Measurements from ENCODE around the gene MRPL23.

The MRPL23 gene

DNA sequence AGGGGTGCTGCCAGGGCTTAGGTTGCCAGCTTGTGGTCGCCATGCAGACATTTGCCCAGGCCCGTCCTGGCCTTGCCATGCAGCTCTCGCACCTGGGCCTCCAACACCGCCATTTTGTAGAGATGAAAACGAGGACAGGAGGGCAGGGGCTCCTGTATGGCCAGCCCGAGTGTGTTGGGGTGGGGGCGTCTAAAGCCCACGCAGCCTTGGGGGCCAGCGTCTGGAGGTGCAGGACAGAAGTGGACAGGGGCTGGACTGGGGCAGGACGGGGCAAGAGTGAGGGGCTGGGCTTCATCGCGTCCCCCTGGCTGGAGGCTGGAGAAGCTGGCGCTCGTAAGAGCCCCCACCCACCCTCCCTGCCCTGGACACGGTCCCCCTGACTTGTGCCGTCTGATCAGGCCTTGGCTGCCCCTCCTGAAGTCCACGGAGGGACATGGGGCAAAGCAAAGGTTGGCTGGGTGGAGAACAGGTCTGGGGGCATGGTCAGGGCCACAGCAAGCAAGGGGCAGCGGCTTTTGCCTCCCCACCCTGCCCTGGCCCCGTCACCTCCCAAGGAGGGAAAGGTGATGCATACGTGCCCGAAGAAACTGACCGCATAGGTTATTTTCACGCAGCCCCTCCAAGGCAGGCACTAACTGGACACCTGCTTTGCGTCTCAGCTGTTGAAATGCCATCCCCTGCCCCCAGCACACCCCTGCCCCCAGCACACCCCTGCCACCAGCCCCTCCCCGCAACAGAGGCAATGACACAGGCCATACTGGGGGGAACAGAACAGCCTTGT, 26.8 kb upstream of the MRPL23 start:
- Histone ChIP-seq H2AFZ (ENCODE audit: low read length) (no peak overlapping the region), H4K20me1 (ENCODE audit: insufficient read depth, low read length, poor library complexity, severe bottlenecking) (no peaks in the 10 kb centered on the region), H3K36me3 (ENCODE audit: insufficient read depth, low read length) (no peaks in the 10 kb centered on the region), H3K4me1 (ENCODE audit: insufficient read depth, low read length, poor library complexity, severe bottlenecking) (peaks cover 9% of the 10 kb centered on the region), H3K27me3 (ENCODE audit: insufficient read depth, low read length, poor library complexity, severe bottlenecking) (no peaks in the 10 kb centered on the region), H3K4me3 (ENCODE audit: low read length, poor library complexity, severe bottlenecking) (no peak overlapping the region), H3K79me2 (ENCODE audit: insufficient read depth, low read length) (no peaks in the 10 kb centered on the region), H3K9ac (ENCODE audit: low read depth, low read length, poor library complexity, severe bottlenecking) (no peak overlapping the region), H3K9me2 (replicated peaks; ENCODE audit: low read depth, low read length) (no peaks in the 10 kb centered on the region), H3F3A (ENCODE audit: low read depth) (no peaks in the 10 kb centered on the region), H3K9me3 (ENCODE audit: insufficient read depth, low read depth, low read length) (no peaks in the 10 kb centered on the region), H3K4me2 (ENCODE audit: low read depth, low read length, poor library complexity, severe bottlenecking) (no peak overlapping the region)
- TF ChIP-seq EZH2phosphoT487 (IDR thresholded peaks at IDR 0.05; ENCODE audit: borderline replicate concordance) = no peak
- TF ChIP-seq, protein P1, sequence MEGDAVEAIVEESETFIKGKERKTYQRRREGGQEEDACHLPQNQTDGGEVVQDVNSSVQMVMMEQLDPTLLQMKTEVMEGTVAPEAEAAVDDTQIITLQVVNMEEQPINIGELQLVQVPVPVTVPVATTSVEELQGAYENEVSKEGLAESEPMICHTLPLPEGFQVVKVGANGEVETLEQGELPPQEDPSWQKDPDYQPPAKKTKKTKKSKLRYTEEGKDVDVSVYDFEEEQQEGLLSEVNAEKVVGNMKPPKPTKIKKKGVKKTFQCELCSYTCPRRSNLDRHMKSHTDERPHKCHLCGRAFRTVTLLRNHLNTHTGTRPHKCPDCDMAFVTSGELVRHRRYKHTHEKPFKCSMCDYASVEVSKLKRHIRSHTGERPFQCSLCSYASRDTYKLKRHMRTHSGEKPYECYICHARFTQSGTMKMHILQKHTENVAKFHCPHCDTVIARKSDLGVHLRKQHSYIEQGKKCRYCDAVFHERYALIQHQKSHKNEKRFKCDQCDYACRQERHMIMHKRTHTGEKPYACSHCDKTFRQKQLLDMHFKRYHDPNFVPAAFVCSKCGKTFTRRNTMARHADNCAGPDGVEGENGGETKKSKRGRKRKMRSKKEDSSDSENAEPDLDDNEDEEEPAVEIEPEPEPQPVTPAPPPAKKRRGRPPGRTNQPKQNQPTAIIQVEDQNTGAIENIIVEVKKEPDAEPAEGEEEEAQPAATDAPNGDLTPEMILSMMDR (conservative IDR thresholded peaks at IDR 0.05; ENCODE audit: low read length) = no peak

DNA sequence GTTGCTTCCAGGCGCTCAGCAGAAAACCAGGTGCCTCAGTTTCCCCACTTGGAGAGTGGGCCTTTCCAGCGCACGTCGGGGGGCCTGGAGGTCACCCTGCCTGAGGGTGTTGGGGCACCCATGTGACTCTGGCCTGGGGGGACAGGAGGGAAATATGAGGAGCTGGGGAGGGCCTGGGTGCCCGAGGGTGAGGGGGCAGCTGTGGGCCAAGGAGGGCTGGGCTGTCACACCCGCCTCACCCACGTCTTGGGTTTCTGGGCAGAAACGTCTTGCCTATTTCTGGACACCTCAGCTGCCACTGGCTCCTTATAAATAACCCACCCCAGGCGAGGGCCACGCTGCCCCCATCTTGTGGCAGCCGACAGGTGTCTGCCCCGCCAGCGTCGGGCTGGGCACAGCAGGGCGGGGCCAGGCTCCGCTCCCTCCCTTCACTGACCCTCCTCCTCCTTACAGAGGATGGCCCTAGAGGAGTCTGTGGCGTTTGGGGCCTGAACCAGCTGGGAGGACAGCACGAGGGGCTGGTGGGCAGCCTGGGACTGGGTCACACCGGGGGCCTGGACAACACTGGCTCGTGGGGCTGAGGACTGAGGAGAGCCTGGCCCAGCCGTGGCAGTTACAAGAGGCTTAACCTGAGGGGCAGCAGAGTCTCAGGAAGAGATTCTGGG, 26.1 kb upstream of the MRPL23 start:
- H3F3A ChIP-seq (ENCODE audit: low read depth) = no peaks in the 10 kb centered on the region
- H4K20me1 ChIP-seq (ENCODE audit: insufficient read depth, low read length, poor library complexity, severe bottlenecking) = no peaks in the 10 kb centered on the region
- H3K9me2 ChIP-seq (replicated peaks; ENCODE audit: low read depth, low read length) = no peaks in the 10 kb centered on the region
- H3K27me3 ChIP-seq (ENCODE audit: insufficient read depth, low read length, poor library complexity, severe bottlenecking) = no peaks in the 10 kb centered on the region
- no peaks in the 10 kb centered on the region for H3K36me3 ChIP-seq (ENCODE audit: insufficient read depth, low read length)
- H3K9ac ChIP-seq (ENCODE audit: low read depth, low read length, poor library complexity, severe bottlenecking) = no peak overlapping the region
- TF ChIP-seq, protein P1 (conservative IDR thresholded peaks at IDR 0.05; ENCODE audit: low read length) = no peak
- no peak for TF ChIP-seq EZH2phosphoT487 (IDR thresholded peaks at IDR 0.05; ENCODE audit: borderline replicate concordance)
- no peaks in the 10 kb centered on the region for H3K9me3 ChIP-seq (ENCODE audit: insufficient read depth, low read depth, low read length)
- peaks cover 8% of the 10 kb centered on the region for H3K4me1 ChIP-seq (ENCODE audit: insufficient read depth, low read length, poor library complexity, severe bottlenecking)
- H2AFZ ChIP-seq (ENCODE audit: low read length) = no peak overlapping the region
- H3K4me3 ChIP-seq (ENCODE audit: low read length, poor library complexity, severe bottlenecking) = no peak overlapping the region
- H3K79me2 ChIP-seq (ENCODE audit: insufficient read depth, low read length) = no peaks in the 10 kb centered on the region
- no peak overlapping the region for H3K4me2 ChIP-seq (ENCODE audit: low read depth, low read length, poor library complexity, severe bottlenecking)

DNA sequence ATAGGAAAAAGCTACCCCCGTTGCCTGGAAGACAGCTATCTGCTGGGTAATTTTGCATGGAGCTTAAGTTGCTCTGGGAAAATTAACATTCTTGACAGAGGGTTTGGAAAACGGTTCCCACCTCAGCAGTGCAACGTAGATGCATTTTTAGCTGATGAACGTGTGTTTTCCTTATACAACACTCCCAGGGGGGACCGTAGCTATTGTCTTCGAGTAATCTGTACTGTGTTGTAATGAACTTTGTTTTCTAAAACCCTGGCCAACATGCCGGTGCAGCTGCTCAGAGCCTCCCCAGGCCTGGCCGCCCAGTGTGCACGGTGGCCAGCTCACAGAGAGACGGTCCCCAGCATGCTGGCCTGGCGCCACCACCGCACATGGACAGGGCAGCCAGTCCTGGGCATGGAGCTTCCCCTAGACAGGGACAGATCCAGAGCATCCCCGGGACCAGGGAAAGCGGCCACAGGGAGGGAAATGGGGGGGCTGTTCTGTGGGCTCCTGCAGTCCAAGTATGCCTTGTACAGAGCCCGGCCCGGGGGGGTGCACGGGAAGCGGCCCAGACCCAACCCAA, 25.5 kb upstream of the MRPL23 start:
- no peaks in the 10 kb centered on the region for H3K36me3 ChIP-seq (ENCODE audit: insufficient read depth, low read length)
- H3K4me2 ChIP-seq (ENCODE audit: low read depth, low read length, poor library complexity, severe bottlenecking) = no peak overlapping the region
- H3K9ac ChIP-seq (ENCODE audit: low read depth, low read length, poor library complexity, severe bottlenecking) = no peak overlapping the region
- no peaks in the 10 kb centered on the region for H3K79me2 ChIP-seq (ENCODE audit: insufficient read depth, low read length)
- H3K4me3 ChIP-seq (ENCODE audit: low read length, poor library complexity, severe bottlenecking) = no peak overlapping the region
- H3K27me3 ChIP-seq (ENCODE audit: insufficient read depth, low read length, poor library complexity, severe bottlenecking) = no peaks in the 10 kb centered on the region
- TF ChIP-seq, protein P1 (conservative IDR thresholded peaks at IDR 0.05; ENCODE audit: low read length) = no peak
- TF ChIP-seq EZH2phosphoT487 (IDR thresholded peaks at IDR 0.05; ENCODE audit: borderline replicate concordance) = no peak
- H3K9me2 ChIP-seq (replicated peaks; ENCODE audit: low read depth, low read length) = no peaks in the 10 kb centered on the region
- no peaks in the 10 kb centered on the region for H3F3A ChIP-seq (ENCODE audit: low read depth)
- H2AFZ ChIP-seq (ENCODE audit: low read length) = no peak overlapping the region
- peaks cover 5% of the 10 kb centered on the region for H3K4me1 ChIP-seq (ENCODE audit: insufficient read depth, low read length, poor library complexity, severe bottlenecking)
- H3K9me3 ChIP-seq (ENCODE audit: insufficient read depth, low read depth, low read length) = no peaks in the 10 kb centered on the region
- H4K20me1 ChIP-seq (ENCODE audit: insufficient read depth, low read length, poor library complexity, severe bottlenecking) = no peaks in the 10 kb centered on the region

All from Loucy (cell line).